IMR-90 (cell line): Measurements from ENCODE around the gene PCDHGA9. TPM values are rescaled to one million over a fixed set of nuclear protein-coding genes. Genes with fewer than 3 reads are reported as not detected.

Source experiments
- ATAC-seq: fragments of 200-7000 bp; cut with Tn5 transposase; 2 replicates; pipeline ENCODE4 v1.9.1; 2020; ENCODE audit warnings: low read depth, mild to moderate bottlenecking, moderate library complexity
- BruUV-seq: library from RNA; stranded (reverse); fragments of 400-500 nt; replicated peaks from 2 replicates; lab custom pipeline; 2021; lab: Mats Ljungman, UMichigan
- CTCF ChIA-PET: fragments of 300-600 bp; formaldehyde crosslinking; extraction: SDS; loops from one replicate; lab custom pipeline; 2021; ENCODE audit warnings: antibody characterized with exemption; lab: Yijun Ruan, JAX
- POLR2A ChIA-PET: fragments of 300-600 bp; sonication (Branson Sonifier 250); formaldehyde crosslinking; loops from one replicate; lab custom pipeline; 2022; ENCODE audit warnings: antibody characterized with exemption; ENCODE audit not compliant: unreplicated experiment; lab: Charles Lee
- DNase-seq: peaks from one replicate; pipeline ENCODE4 v3.0.0; 2013
- H2AFZ ChIP-seq: replicated peaks from 2 replicates; pipeline ENCODE3; 2013; ENCODE audit warnings: low read length, mild to moderate bottlenecking; ENCODE audit not compliant: poor library complexity
- H2AK5ac ChIP-seq: 2 replicates; pipeline ENCODE4 v1.6.1; 2013; ENCODE audit warnings: low read depth, low read length, inconsistent platforms
- H2AK9ac ChIP-seq: replicated peaks from 2 replicates; pipeline ENCODE3; 2013; ENCODE audit warnings: mild to moderate bottlenecking, low read depth, low read length, moderate library complexity; ENCODE audit not compliant: poor library complexity
- H2BK120ac ChIP-seq: 2 replicates; pipeline ENCODE4 v1.6.1; 2013; ENCODE audit warnings: low read depth, low read length, inconsistent platforms
- H2BK15ac ChIP-seq: 3 replicates; pipeline ENCODE4 v1.6.1; 2013; ENCODE audit warnings: low read depth, low read length, inconsistent platforms
- H2BK20ac ChIP-seq: 2 replicates; pipeline ENCODE4 v1.6.1; 2013; ENCODE audit warnings: low read depth, mild to moderate bottlenecking, inconsistent platforms, low read length, moderate library complexity
- H2BK5ac ChIP-seq: 2 replicates; pipeline ENCODE4 v1.6.1; 2013; ENCODE audit warnings: mild to moderate bottlenecking, low read depth, low read length, inconsistent platforms; ENCODE audit not compliant: poor library complexity, severe bottlenecking
- H3K14ac ChIP-seq: replicated peaks from 2 replicates; pipeline ENCODE4 v1.6.1; 2013; ENCODE audit warnings: low read depth, low read length, inconsistent platforms
- H3K18ac ChIP-seq: 2 replicates; pipeline ENCODE4 v1.6.1; 2013; ENCODE audit warnings: low read depth, low read length, control low read depth
- H3K23ac ChIP-seq: 2 replicates; pipeline ENCODE4 v1.6.1; 2013; ENCODE audit warnings: low read depth, low read length, inconsistent platforms
- H3K27ac ChIP-seq: 2 replicates; pipeline ENCODE4 v1.5.1; 2013; ENCODE audit warnings: mild to moderate bottlenecking, control low read depth, low read length; ENCODE audit not compliant: insufficient read depth
- H3K27me3 ChIP-seq: 2 replicates; pipeline ENCODE4 v1.6.1; 2013; ENCODE audit warnings: low read length; ENCODE audit not compliant: control insufficient read depth, insufficient read depth
- H3K36me3 ChIP-seq: 2 replicates; pipeline ENCODE4 v1.6.1; 2013; ENCODE audit warnings: low read length, mixed read lengths; ENCODE audit not compliant: control insufficient read depth, insufficient read depth
- H3K4ac ChIP-seq: 2 replicates; pipeline ENCODE4 v1.6.1; 2013; ENCODE audit warnings: low read depth, low read length, inconsistent platforms
- H3K4me1 ChIP-seq: 2 replicates; pipeline ENCODE4 v1.6.1; 2013; ENCODE audit warnings: low read length, mixed read lengths; ENCODE audit not compliant: control insufficient read depth, insufficient read depth
- H3K4me2 ChIP-seq: 2 replicates; pipeline ENCODE4 v1.6.1; 2013; ENCODE audit warnings: low read depth, mild to moderate bottlenecking, control low read depth, low read length, moderate library complexity
- H3K4me3 ChIP-seq: 2 replicates; pipeline ENCODE4 v1.5.1; 2013; ENCODE audit warnings: low read depth, mild to moderate bottlenecking, control low read depth, low read length, moderate library complexity; ENCODE audit not compliant: insufficient read depth
- H3K56ac ChIP-seq: 2 replicates; pipeline ENCODE4 v1.6.1; 2013; ENCODE audit warnings: low read length, inconsistent platforms; ENCODE audit not compliant: insufficient read depth; ENCODE audit errors: extremely low read depth
- H3K79me1 ChIP-seq, 2 experiments: 2 replicates each; pipeline ENCODE4 v1.6.1; 2013; ENCODE audit warnings: low read length in 2 of 2, inconsistent platforms in 1 of 2, low read depth in 1 of 2
- H3K9ac ChIP-seq: 2 replicates; pipeline ENCODE4 v1.6.1; 2013; ENCODE audit warnings: low read depth, low read length, control low read depth
- H3K9me1 ChIP-seq: 2 replicates; pipeline ENCODE4 v1.6.1; 2013; ENCODE audit warnings: low read length, inconsistent platforms; ENCODE audit not compliant: insufficient read depth
- H3K9me3 ChIP-seq: 2 replicates; pipeline ENCODE4 v1.6.1; 2013; ENCODE audit warnings: low read length; ENCODE audit not compliant: control insufficient read depth, insufficient read depth
- H4K20me1 ChIP-seq: 2 replicates; pipeline ENCODE4 v1.6.1; 2013; ENCODE audit warnings: low read length, inconsistent platforms; ENCODE audit not compliant: insufficient read depth
- H4K5ac ChIP-seq: 2 replicates; pipeline ENCODE4 v1.6.1; 2013; ENCODE audit warnings: mild to moderate bottlenecking, low read depth, low read length, control low read depth
- H4K8ac ChIP-seq, 2 experiments: 2 replicates each; pipeline ENCODE4 v1.6.1; 2013; ENCODE audit warnings: low read depth in 2 of 2, low read length in 2 of 2, control low read depth in 1 of 2, inconsistent platforms in 1 of 2
- H4K91ac ChIP-seq: 2 replicates; pipeline ENCODE4 v1.6.1; 2013; ENCODE audit warnings: low read depth, low read length, inconsistent platforms; ENCODE audit not compliant: insufficient read depth
- BHLHE40 ChIP-seq: fragments of 150-350 bp; IDR thresholded peaks from 2 replicates; pipeline ENCODE4 v1.6.1; 2016; ENCODE audit warnings: mild to moderate bottlenecking, low read depth, low read length
- CEBPB ChIP-seq: IDR thresholded peaks from 2 replicates; pipeline ENCODE4 v1.6.1; 2012; ENCODE audit warnings: low read depth, low read length, improper control_type of control experiment
- CHD1 ChIP-seq: IDR thresholded peaks from 2 replicates; pipeline ENCODE4 v1.6.1; 2012; ENCODE audit warnings: low read depth, low read length, improper control_type of control experiment
- CTCF ChIP-seq: conservative IDR thresholded peaks from 2 replicates; pipeline ENCODE4 v1.5.1; 2012; ENCODE audit warnings: mild to moderate bottlenecking, low read depth, low read length, improper control_type of control experiment
- ELK1 ChIP-seq: fragments of 150-350 bp; IDR thresholded peaks from 2 replicates; pipeline ENCODE4 v1.6.1; 2016; ENCODE audit warnings: low read depth, mild to moderate bottlenecking, low read length, moderate library complexity, borderline replicate concordance
- FOS ChIP-seq: fragments of 150-350 bp; IDR thresholded peaks from 2 replicates; pipeline ENCODE4 v1.6.1; 2016; ENCODE audit warnings: low read depth, low read length
- MAFK ChIP-seq: IDR thresholded peaks from 2 replicates; pipeline ENCODE4 v1.6.1; 2012; ENCODE audit warnings: low read depth, low read length, improper control_type of control experiment
- MAZ ChIP-seq: IDR thresholded peaks from 2 replicates; pipeline ENCODE4 v1.6.1; 2012; ENCODE audit warnings: low read depth, mild to moderate bottlenecking, low read length, improper control_type of control experiment, moderate library complexity, borderline replicate concordance
- MXI1 ChIP-seq: IDR thresholded peaks from 2 replicates; pipeline ENCODE4 v1.6.1; 2012; ENCODE audit warnings: low read depth, mild to moderate bottlenecking, low read length, moderate library complexity, borderline replicate concordance
- NFE2L2 ChIP-seq: fragments of 150-350 bp; IDR thresholded peaks from 2 replicates; pipeline ENCODE4 v1.6.1; 2016; ENCODE audit warnings: low read depth, mild to moderate bottlenecking, low read length
- POLR2A ChIP-seq: IDR thresholded peaks from 2 replicates; pipeline ENCODE4 v1.6.1; 2012; ENCODE audit warnings: mild to moderate bottlenecking, low read depth, low read length
- RAD21 ChIP-seq: IDR thresholded peaks from 2 replicates; pipeline ENCODE4 v1.6.1; 2012; ENCODE audit warnings: low read length, improper control_type of control experiment
- RCOR1 ChIP-seq: IDR thresholded peaks from 2 replicates; pipeline ENCODE4 v1.6.1; 2012; ENCODE audit warnings: mild to moderate bottlenecking, low read length, improper control_type of control experiment; ENCODE audit not compliant: insufficient replicate concordance
- RFX5 ChIP-seq: IDR thresholded peaks from 2 replicates; pipeline ENCODE4 v1.8.0; 2012; ENCODE audit warnings: low read depth, mild to moderate bottlenecking, low read length, moderate library complexity
- SMC3 ChIP-seq: fragments of 150-350 bp; IDR thresholded peaks from 2 replicates; pipeline ENCODE4 v1.6.1; 2016; ENCODE audit warnings: low read depth, mild to moderate bottlenecking, antibody characterized with exemption, low read length, moderate library complexity
- USF2 ChIP-seq: fragments of 150-350 bp; IDR thresholded peaks from 2 replicates; pipeline ENCODE4 v1.6.1; 2017; ENCODE audit warnings: mild to moderate bottlenecking, antibody characterized with exemption, low read length, low read depth
- WGBS, 2 experiments: methylation state at CpG; one replicate each; pipeline versions ENCODE4 v1.1.5 to v1.1.7; 2013; ENCODE audit warnings: missing lambda C conversion rate in 2 of 2; ENCODE audit not compliant: insufficient read length in 1 of 2; ENCODE audit errors: extremely low coverage in 2 of 2; 5-methylcytosine and 5-hydroxymethylcytosine counted together
- dilution Hi-C: fragments of 300-500 bp; cut with HindIII; formaldehyde crosslinking; loops from one replicate; pipeline ENCODE4 v1.14.3; 2018; ENCODE audit warnings: low sequenced_read_pairs; ENCODE audit not compliant: unreplicated experiment
- in situ Hi-C: fragments of 300-500 bp; cut with MboI; formaldehyde crosslinking; loops from 3 replicates; pipeline ENCODE4 v1.14.3; 2019; ENCODE audit warnings: low sequenced_read_pairs, inconsistent platforms, mixed read lengths
- intact Hi-C: fragments of 100-400 bp; cut with micrococcal nuclease; formaldehyde crosslinking; loops from 2 replicates; pipeline ENCODE4 v1.10.0; 2022
- polyA plus RNA-seq, 3 experiments: library from polyadenylated mRNA; depleted of rRNA; stranded (reverse); fragments of >200 nt; gene quantifications; 2 replicates each; pipeline ENCODE4 v1.2.3, GENCODE V29; 2012; ENCODE audit warnings: low replicate concordance in 1 of 3
- total RNA-seq: library from RNA; depleted of rRNA; stranded (reverse); fragments of >200 nt; gene quantifications from 2 replicates; pipeline ENCODE4 v1.2.3, GENCODE V29; 2012

PCDHGA9 gene
- total and polyA plus RNA-seq, 2 of the 4 experiments (the other 2 are of a cell fraction) = 1.8 to 4.5 TPM

GRCh38 chr5:141356950-141357349 is 45.6 kb upstream of the PCDHGA9 start:
- no peaks in the 10 kb centered on the region for H3K9me1 ChIP-seq
- no peak overlapping the region for H2AK5ac ChIP-seq
- H3K23ac ChIP-seq = no peak overlapping the region
- H3K9ac ChIP-seq = no peak overlapping the region
- H3K4me2 ChIP-seq = no peak overlapping the region
- dilution Hi-C loops = no loop called here
- peaks cover 5% of the 10 kb centered on the region; the same call in 1 of the 2 replicates for H3K36me3 ChIP-seq
- intact Hi-C loops = no loop called here
- no peak overlapping the region for H2BK120ac ChIP-seq
- H3K79me1 ChIP-seq = no peaks in the 10 kb centered on the region
- H4K20me1 ChIP-seq = no peaks in the 10 kb centered on the region
- no peak overlapping the region for H4K8ac ChIP-seq
- H3K27me3 ChIP-seq = no peaks in the 10 kb centered on the region
- no peaks in the 10 kb centered on the region for H3K4me1 ChIP-seq
- no peak overlapping the region; the same call in 1 of the 2 replicates for H3K14ac ChIP-seq
- H3K4me3 ChIP-seq = no peak overlapping the region
- no peak overlapping the region for H2BK20ac ChIP-seq
- peak overlapping the region; percentile 28 for H2AFZ ChIP-seq
- peaks cover 59% of the 10 kb centered on the region for H3K9me3 ChIP-seq
- no peak overlapping the region for H3K4ac ChIP-seq
- POLR2A ChIA-PET = no interaction called here
- H4K91ac ChIP-seq = no peak overlapping the region
- no peak overlapping the region for H3K27ac ChIP-seq
- H3K18ac ChIP-seq = no peak overlapping the region
- no peak overlapping the region for H2BK5ac ChIP-seq
- ATAC-seq = no peak
- TF ChIP-seq CHD1 (no peak), FOS (no peak), MAFK (no peak), ELK1 (no peak), NFE2L2 (no peak), RCOR1 (no peak), MAZ (no peak), USF2 (no peak), POLR2A (no peak), RAD21 (no peak), MXI1 (no peak), CEBPB (no peak), SMC3 (no peak), RFX5 (no peak), BHLHE40 (no peak), CTCF (no peak)
- BruUV-seq = no TSS peak
- H2BK15ac ChIP-seq = no peak overlapping the region
- DNase-seq = no peak
- no peak overlapping the region for H2AK9ac ChIP-seq
- CTCF ChIA-PET = no interaction called here
- in situ Hi-C loops = no loop called here
- no peak overlapping the region for H3K56ac ChIP-seq
- 64% methylated on average over 13 of the region's 19 CpGs; no CpG with 5 or more reads in 1 of the 2 experiments for WGBS, 2 experiments
- no peak overlapping the region for H4K5ac ChIP-seq
